ENCODE data around the gene CTLA4.

DNA sequence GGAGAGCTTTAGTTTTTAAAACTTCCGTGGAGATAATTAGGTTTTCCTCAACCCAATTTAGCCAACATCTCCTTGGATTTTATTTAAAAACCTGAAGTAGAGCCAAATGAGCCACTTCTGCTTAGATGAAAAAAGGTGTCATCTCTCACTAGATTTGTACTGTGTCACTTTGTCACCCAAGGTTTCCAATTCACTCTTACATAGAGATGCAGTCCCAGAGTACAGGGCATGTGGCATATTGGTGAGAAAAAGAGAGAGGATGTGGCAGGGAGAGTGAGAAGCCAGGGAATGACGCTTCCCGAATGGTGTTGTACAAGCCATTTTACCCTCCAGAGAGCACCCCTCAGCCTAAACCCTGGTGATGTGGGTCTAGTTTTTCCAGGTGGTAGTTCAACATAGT is 44.4 kb upstream of the CTLA4 start:
- TF ChIP-seq FOXA1 (IDR thresholded peaks at IDR 0.05) (no peak), BHLHE40 (IDR thresholded peaks at IDR 0.05; ENCODE audit: borderline replicate concordance) (no peak), FOXK2 (IDR thresholded peaks at IDR 0.05) (no peak), FOXM1 (IDR thresholded peaks at IDR 0.05; ENCODE audit: borderline replicate concordance) (no peak), ELF4 (IDR thresholded peaks at IDR 0.05) (no peak), SP1 (IDR thresholded peaks at IDR 0.05) (no peak), L3MBTL2 (conservative IDR thresholded peaks at IDR 0.05) (no peak), SUZ12 (IDR thresholded peaks at IDR 0.05) (no peak), HDGF (IDR thresholded peaks at IDR 0.05; ENCODE audit: borderline replicate concordance) (no peak), ARNT (IDR thresholded peaks at IDR 0.05) (no peak), TARDBP (IDR thresholded peaks at IDR 0.05) (no peak)

Measured in HEK293T (cell line).